H1 (cell line): ENCODE results near the gene DCAF6. TPM values are rescaled to one million over a fixed set of nuclear protein-coding genes. Genes with fewer than 3 reads are reported as not detected.

ENCODE experiments used
- CTCF ChIA-PET: fragments of 300-600 bp; sonication (Branson Sonifier 250); formaldehyde crosslinking; loops from one replicate; lab custom pipeline; 2021; ENCODE audit not compliant: partially characterized antibody; lab: Charles Lee
- POLR2A ChIA-PET: fragments of 300-600 bp; sonication (Branson Sonifier 250); formaldehyde crosslinking; loops from one replicate; lab custom pipeline; 2021; ENCODE audit warnings: inconsistent platforms; ENCODE audit not compliant: partially characterized antibody; lab: Charles Lee
- DNase-seq, 2 experiments: peaks; one replicate each; pipeline versions ENCODE4 v3.0.0 to v3.0.0-alpha.2; 2010 to 2022; ENCODE audit warnings: low spot score in 2 of 2, low read depth in 1 of 2, mixed read lengths in 1 of 2
- FAIRE-seq: peaks from 2 replicates; lab custom pipeline; 2011; peaks lifted over from hg19 to GRCh38; lab: Jason Lieb, UNC
- H2AFZ ChIP-seq: 2 replicates; pipeline ENCODE4 v1.8.1; 2012; ENCODE audit warnings: low read length, inconsistent platforms
- H2AK5ac ChIP-seq: 2 replicates; pipeline ENCODE4 v1.6.1; 2013; ENCODE audit warnings: low read depth, low read length
- H2BK120ac ChIP-seq: replicated peaks from 2 replicates; pipeline ENCODE3; 2013; ENCODE audit warnings: low read depth, low read length, inconsistent platforms
- H2BK12ac ChIP-seq: 2 replicates; pipeline ENCODE4 v1.6.1; 2013; ENCODE audit warnings: low read depth, low read length
- H2BK15ac ChIP-seq: 2 replicates; pipeline ENCODE4 v1.6.1; 2013; ENCODE audit warnings: low read length
- H2BK20ac ChIP-seq: 2 replicates; pipeline ENCODE4 v1.6.1; 2013; ENCODE audit warnings: low read length
- H2BK5ac ChIP-seq: 2 replicates; pipeline ENCODE4 v1.6.1; 2013; ENCODE audit warnings: low read depth, low read length
- H3K14ac ChIP-seq: 2 replicates; pipeline ENCODE4 v1.6.1; 2013; ENCODE audit warnings: inconsistent platforms; ENCODE audit not compliant: insufficient read length
- H3K18ac ChIP-seq: 2 replicates; pipeline ENCODE4 v1.6.1; 2013; ENCODE audit warnings: low read length; ENCODE audit errors: extremely low read depth
- H3K23ac ChIP-seq: 2 replicates; pipeline ENCODE4 v1.6.1; 2013; ENCODE audit warnings: inconsistent platforms; ENCODE audit not compliant: insufficient read length
- H3K23me2 ChIP-seq: 2 replicates; pipeline ENCODE4 v1.6.1; 2013; ENCODE audit warnings: low read depth, low read length
- H3K27ac ChIP-seq: 2 replicates; pipeline ENCODE4 v1.6.1; 2011; ENCODE audit warnings: low read depth, low read length, inconsistent platforms
- H3K27me3 ChIP-seq, 4 experiments: replicated peaks in 1 of 4; 1 replicate in 1 of 4; 2 replicates in 3 of 4; pipeline versions ENCODE4 v1.6.1 to v1.8.1; 2011 to 2013; ENCODE audit warnings: low read length in 3 of 4, mild to moderate bottlenecking in 3 of 4, inconsistent platforms in 2 of 4, mixed read lengths in 2 of 4, moderate library complexity in 1 of 4; ENCODE audit not compliant: control insufficient read depth in 3 of 4, insufficient read depth in 3 of 4; ENCODE audit errors: extremely low read depth in 1 of 4
- H3K36me3 ChIP-seq, 4 experiments: 2 replicates each; pipeline versions ENCODE4 v1.6.1 to v1.8.1; 2011 to 2013; ENCODE audit warnings: mild to moderate bottlenecking in 4 of 4, low read length in 3 of 4, moderate library complexity in 2 of 4, control low read depth in 1 of 4, inconsistent platforms in 1 of 4; ENCODE audit not compliant: insufficient read depth in 4 of 4, control insufficient read depth in 2 of 4
- H3K4ac ChIP-seq: replicated peaks from 2 replicates; pipeline ENCODE3; 2013; ENCODE audit warnings: low read length, low read depth, mixed read lengths, inconsistent platforms; ENCODE audit not compliant: insufficient read length
- H3K4me1 ChIP-seq, 4 experiments: replicated peaks in 1 of 4; 1 replicate in 1 of 4; 2 replicates in 3 of 4; pipeline versions ENCODE4 v1.6.1 to v1.8.1; 2011 to 2013; ENCODE audit warnings: low read length in 3 of 4, inconsistent platforms in 2 of 4, mixed read lengths in 1 of 4; ENCODE audit not compliant: insufficient read depth in 4 of 4, control insufficient read depth in 3 of 4
- H3K4me2 ChIP-seq, 2 experiments: 2 replicates each; pipeline versions ENCODE4 v1.6.1 to v1.8.1; 2011 to 2013; ENCODE audit warnings: low read depth in 2 of 2, low read length in 2 of 2, control low read depth in 1 of 2, inconsistent platforms in 1 of 2, mild to moderate bottlenecking in 1 of 2; ENCODE audit not compliant: insufficient read depth in 1 of 2
- H3K4me3 ChIP-seq, 4 experiments: fragments of 200-600, 300-600 bp in 1 of 4; sonication (generic), shearing (Covaris generic), sonication (Bioruptor Twin) in 1 of 4; 2 replicates each; pipeline versions ENCODE4 v1.5.1 to v1.8.1; 2011 to 2016; ENCODE audit warnings: low read length in 4 of 4, low read depth in 3 of 4, control low read depth in 2 of 4, inconsistent platforms in 2 of 4, mild to moderate bottlenecking in 2 of 4, mixed read lengths in 1 of 4, moderate library complexity in 1 of 4; ENCODE audit not compliant: insufficient read depth in 2 of 4; ENCODE audit errors: extremely low read depth in 1 of 4
- H3K56ac ChIP-seq: replicated peaks from 2 replicates; pipeline ENCODE3; 2013; ENCODE audit warnings: low read depth, mild to moderate bottlenecking, mixed read lengths, low read length, inconsistent platforms; ENCODE audit not compliant: insufficient read length
- H3K79me1 ChIP-seq: 2 replicates; pipeline ENCODE4 v1.6.1; 2013; ENCODE audit warnings: low read depth, low read length, control low read depth
- H3K79me2 ChIP-seq, 2 experiments: 2 replicates each; pipeline versions ENCODE4 v1.6.1 to v1.8.1; 2012 to 2013; ENCODE audit warnings: low read length in 2 of 2, mild to moderate bottlenecking in 2 of 2, inconsistent platforms in 1 of 2; ENCODE audit not compliant: insufficient read depth in 2 of 2, control insufficient read depth in 1 of 2
- H3K9ac ChIP-seq, 4 experiments: replicated peaks in 1 of 4; 1 replicate in 1 of 4; 2 replicates in 3 of 4; pipeline versions ENCODE4 v1.6.1 to v1.8.1; 2011 to 2013; ENCODE audit warnings: low read depth in 3 of 4, low read length in 3 of 4, control low read depth in 2 of 4, mild to moderate bottlenecking in 2 of 4, moderate library complexity in 2 of 4, inconsistent platforms in 1 of 4; ENCODE audit errors: extremely low read depth in 1 of 4
- H3K9me3 ChIP-seq, 2 experiments: 2 replicates each; pipeline versions ENCODE4 v1.6.1 to v1.8.1; 2012 to 2013; ENCODE audit warnings: mild to moderate bottlenecking in 2 of 2, moderate library complexity in 2 of 2, control low read depth in 1 of 2, inconsistent platforms in 1 of 2, low read depth in 1 of 2, low read length in 1 of 2, mixed read lengths in 1 of 2; ENCODE audit not compliant: insufficient read depth in 2 of 2
- H4K20me1 ChIP-seq, 2 experiments: replicated peaks in 1 of 2; 2 replicates each; pipeline versions ENCODE3 to v1.8.1; 2011 to 2013; ENCODE audit warnings: inconsistent platforms in 2 of 2, low read length in 2 of 2, mild to moderate bottlenecking in 1 of 2; ENCODE audit not compliant: insufficient read depth in 2 of 2, control insufficient read depth in 1 of 2
- H4K5ac ChIP-seq: 2 replicates; pipeline ENCODE4 v1.6.1; 2013; ENCODE audit warnings: low read length, low read depth, mixed read lengths, inconsistent platforms; ENCODE audit not compliant: insufficient read length
- H4K8ac ChIP-seq: 2 replicates; pipeline ENCODE4 v1.8.0; 2013; ENCODE audit warnings: mild to moderate bottlenecking, moderate library complexity, low read length, inconsistent platforms; ENCODE audit not compliant: insufficient read depth; ENCODE audit errors: extremely low read depth
- H4K91ac ChIP-seq: replicated peaks from 2 replicates; pipeline ENCODE3; 2013; ENCODE audit warnings: low read length, mixed read lengths, inconsistent platforms; ENCODE audit not compliant: insufficient read length
- CEBPB ChIP-seq: IDR thresholded peaks from 2 replicates; pipeline ENCODE4 v1.6.1; 2012; ENCODE audit warnings: low read depth, low read length
- WGBS, 2 experiments: shearing (Covaris generic) in 1 of 2; methylation state at CpG; one replicate each; pipeline versions ENCODE4 v1.1.6 to v1.1.7; 2013 to 2015; ENCODE audit warnings: low lambda C conversion rate in 2 of 2, mixed read lengths in 2 of 2, inconsistent platforms in 1 of 2, low coverage in 1 of 2, missing lambda C conversion rate in 1 of 2; ENCODE audit not compliant: insufficient replicate concordance in 2 of 2, insufficient coverage in 1 of 2, insufficient read length in 1 of 2; ENCODE audit errors: extremely low coverage in 1 of 2, missing lambda C conversion rate in 1 of 2; 5-methylcytosine and 5-hydroxymethylcytosine counted together
- polyA plus RNA-seq, 7 experiments: library from polyadenylated mRNA; depleted of rRNA in 3 of 7; stranded (reverse) in 5 of 7; unstranded in 2 of 7; fragments of >200 nt in 5 of 7; fragments of 200-250 nt in 2 of 7; gene quantifications; 1 replicate in 5 of 7; 2 replicates in 1 of 7; 4 replicates in 1 of 7; pipeline versions ENCODE4 v1.2.1 to v1.2.3, GENCODE V29; 2011 to 2013; ENCODE audit warnings: missing spikeins in 2 of 7, mixed read lengths in 2 of 7
- total RNA-seq: library from RNA; stranded (reverse); fragmentation: NEBNext Ultra II Directional; extraction: Animal tissue kit (Norgen Biotek cat#: 25700); gene quantifications from 2 replicates; pipeline ENCODE4 v1.2.1, GENCODE V29; 2021

Gene DCAF6
- total and polyA plus RNA-seq, 2 of the 8 experiments (the other 6 are each of a cell fraction or from before 2014, with no cell fraction given): 12.3 to 17.4 TPM

GRCh38 chr1:168057921-168058320 lies 121.4 kb downstream of the DCAF6 start:
- H3K27ac ChIP-seq: no peak overlapping the region
- H3K4me1 ChIP-seq: no peaks in the 10 kb centered on the region
- no peak for TF ChIP-seq CEBPB
- H2BK5ac ChIP-seq: no peak overlapping the region
- no peaks in the 10 kb centered on the region for H4K20me1 ChIP-seq
- 94% methylated on average over 2 of the region's 2 CpGs; no CpG with 5 or more reads in 1 of the 2 experiments for WGBS, 2 experiments
- FAIRE-seq: no peak
- no peak overlapping the region for H4K91ac ChIP-seq
- H3K23ac ChIP-seq: no peak overlapping the region
- no peak overlapping the region for H3K4me3 ChIP-seq
- no peak for DNase-seq
- no peaks in the 10 kb centered on the region for H3K9me3 ChIP-seq
- H2BK15ac ChIP-seq: no peak overlapping the region
- no peak overlapping the region for H2BK12ac ChIP-seq
- no peaks in the 10 kb centered on the region; a peak in 1 of 8 replicates for H3K36me3 ChIP-seq
- H3K79me1 ChIP-seq: no peaks in the 10 kb centered on the region
- ChIA-PET CTCF (interaction anchor here (2.0 kb wide), 1 partner anchor 24 kb away, joined by 7 read pairs; no protein-coding TSS in a partner anchor), POLR2A (no interaction called here)
- H2BK120ac ChIP-seq: no peak overlapping the region
- H3K18ac ChIP-seq: no peak overlapping the region
- H4K8ac ChIP-seq: no peak overlapping the region
- no peak overlapping the region for H3K56ac ChIP-seq
- H3K79me2 ChIP-seq: no peaks in the 10 kb centered on the region
- no peaks in the 10 kb centered on the region for H3K27me3 ChIP-seq
- no peak overlapping the region for H3K14ac ChIP-seq
- H4K5ac ChIP-seq: no peak overlapping the region
- H3K23me2 ChIP-seq: no peaks in the 10 kb centered on the region
- no peak overlapping the region for H2AFZ ChIP-seq
- H3K4ac ChIP-seq: no peak overlapping the region
- no peak overlapping the region for H2BK20ac ChIP-seq
- no peak overlapping the region for H3K9ac ChIP-seq
- no peak overlapping the region for H3K4me2 ChIP-seq
- no peak overlapping the region for H2AK5ac ChIP-seq
